Measurements from ENCODE around the gene EVPL. TPM values are rescaled to one million over a fixed set of nuclear protein-coding genes. Genes with fewer than 3 reads are reported as not detected.

Gene EVPL
- total and polyA plus RNA-seq, 2 of the 13 experiments (the other 11 are each of a cell fraction or from before 2014, with no cell fraction given) = 2.1 to 8.2 TPM

DNA sequence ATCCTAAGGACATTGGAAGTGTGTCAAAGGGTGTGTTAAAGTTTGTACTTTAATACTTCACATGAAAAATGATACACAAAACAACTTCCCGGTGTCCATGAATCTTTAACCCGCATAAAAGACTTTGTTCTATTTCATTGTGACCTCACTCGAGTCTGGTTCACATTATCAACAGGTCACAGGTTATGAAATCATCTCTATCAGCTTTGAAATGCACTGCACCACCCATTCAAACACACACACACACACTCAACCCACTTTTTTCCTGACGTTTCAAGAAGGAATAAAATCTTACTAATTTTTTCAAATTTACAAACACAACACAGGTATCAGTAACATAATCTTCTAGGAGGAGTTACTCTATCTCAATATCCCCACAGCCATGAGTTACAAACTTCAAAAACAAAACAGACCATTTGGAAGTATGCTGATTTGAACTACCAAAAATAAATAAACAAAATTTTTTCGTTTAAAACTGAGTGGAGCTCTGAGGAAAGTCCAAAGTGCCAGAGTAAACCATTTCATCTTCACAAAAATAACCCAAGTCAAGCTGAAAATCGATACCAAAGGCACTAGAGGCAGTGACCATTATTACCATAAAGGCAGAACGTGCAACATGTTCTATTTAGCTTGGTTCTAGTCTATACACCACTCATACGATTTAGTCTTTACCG is 50.8 kb downstream of the EVPL start (continued):
- TF ChIP-seq, protein P1, sequence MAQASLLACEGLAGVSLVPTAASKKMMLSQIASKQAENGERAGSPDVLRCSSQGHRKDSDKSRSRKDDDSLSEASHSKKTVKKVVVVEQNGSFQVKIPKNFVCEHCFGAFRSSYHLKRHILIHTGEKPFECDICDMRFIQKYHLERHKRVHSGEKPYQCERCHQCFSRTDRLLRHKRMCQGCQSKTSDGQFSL (CRISPR knock-in tag; IDR thresholded peaks at IDR 0.05) = no peak
- TF ChIP-seq ZNF33A (CRISPR knock-in tag; IDR thresholded peaks at IDR 0.05; ENCODE audit: borderline replicate concordance) (0 out of 2 replicates have a peak, but pooled peaks have one; percentile 47), ZFYVE20 (CRISPR knock-in tag; IDR thresholded peaks at IDR 0.05; ENCODE audit: borderline replicate concordance, low read depth) (no peak), SIX1 (CRISPR knock-in tag; IDR thresholded peaks at IDR 0.05; ENCODE audit: borderline replicate concordance) (peak; percentile 74), CHD4 (IDR thresholded peaks at IDR 0.05; ENCODE audit: borderline replicate concordance, low read length) (no peak; the same call in 1 of the 2 replicates)
- TF ChIP-seq, protein P2, sequence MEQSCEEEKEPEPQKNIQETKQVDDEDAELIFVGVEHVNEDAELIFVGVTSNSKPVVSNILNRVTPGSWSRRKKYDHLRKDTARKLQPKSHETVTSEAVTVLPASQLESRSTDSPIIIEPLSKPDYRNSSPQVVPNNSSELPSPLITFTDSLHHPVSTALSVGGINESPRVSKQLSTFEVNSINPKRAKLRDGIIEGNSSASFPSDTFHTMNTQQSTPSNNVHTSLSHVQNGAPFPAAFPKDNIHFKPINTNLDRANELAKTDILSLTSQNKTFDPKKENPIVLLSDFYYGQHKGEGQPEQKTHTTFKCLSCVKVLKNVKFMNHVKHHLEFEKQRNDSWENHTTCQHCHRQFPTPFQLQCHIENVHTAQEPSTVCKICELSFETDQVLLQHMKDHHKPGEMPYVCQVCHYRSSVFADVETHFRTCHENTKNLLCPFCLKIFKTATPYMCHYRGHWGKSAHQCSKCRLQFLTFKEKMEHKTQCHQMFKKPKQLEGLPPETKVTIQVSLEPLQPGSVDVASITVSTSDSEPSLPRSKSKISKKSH (CRISPR knock-in tag; IDR thresholded peaks at IDR 0.05; ENCODE audit: borderline replicate concordance) = no peak
- TF ChIP-seq, protein P3, sequence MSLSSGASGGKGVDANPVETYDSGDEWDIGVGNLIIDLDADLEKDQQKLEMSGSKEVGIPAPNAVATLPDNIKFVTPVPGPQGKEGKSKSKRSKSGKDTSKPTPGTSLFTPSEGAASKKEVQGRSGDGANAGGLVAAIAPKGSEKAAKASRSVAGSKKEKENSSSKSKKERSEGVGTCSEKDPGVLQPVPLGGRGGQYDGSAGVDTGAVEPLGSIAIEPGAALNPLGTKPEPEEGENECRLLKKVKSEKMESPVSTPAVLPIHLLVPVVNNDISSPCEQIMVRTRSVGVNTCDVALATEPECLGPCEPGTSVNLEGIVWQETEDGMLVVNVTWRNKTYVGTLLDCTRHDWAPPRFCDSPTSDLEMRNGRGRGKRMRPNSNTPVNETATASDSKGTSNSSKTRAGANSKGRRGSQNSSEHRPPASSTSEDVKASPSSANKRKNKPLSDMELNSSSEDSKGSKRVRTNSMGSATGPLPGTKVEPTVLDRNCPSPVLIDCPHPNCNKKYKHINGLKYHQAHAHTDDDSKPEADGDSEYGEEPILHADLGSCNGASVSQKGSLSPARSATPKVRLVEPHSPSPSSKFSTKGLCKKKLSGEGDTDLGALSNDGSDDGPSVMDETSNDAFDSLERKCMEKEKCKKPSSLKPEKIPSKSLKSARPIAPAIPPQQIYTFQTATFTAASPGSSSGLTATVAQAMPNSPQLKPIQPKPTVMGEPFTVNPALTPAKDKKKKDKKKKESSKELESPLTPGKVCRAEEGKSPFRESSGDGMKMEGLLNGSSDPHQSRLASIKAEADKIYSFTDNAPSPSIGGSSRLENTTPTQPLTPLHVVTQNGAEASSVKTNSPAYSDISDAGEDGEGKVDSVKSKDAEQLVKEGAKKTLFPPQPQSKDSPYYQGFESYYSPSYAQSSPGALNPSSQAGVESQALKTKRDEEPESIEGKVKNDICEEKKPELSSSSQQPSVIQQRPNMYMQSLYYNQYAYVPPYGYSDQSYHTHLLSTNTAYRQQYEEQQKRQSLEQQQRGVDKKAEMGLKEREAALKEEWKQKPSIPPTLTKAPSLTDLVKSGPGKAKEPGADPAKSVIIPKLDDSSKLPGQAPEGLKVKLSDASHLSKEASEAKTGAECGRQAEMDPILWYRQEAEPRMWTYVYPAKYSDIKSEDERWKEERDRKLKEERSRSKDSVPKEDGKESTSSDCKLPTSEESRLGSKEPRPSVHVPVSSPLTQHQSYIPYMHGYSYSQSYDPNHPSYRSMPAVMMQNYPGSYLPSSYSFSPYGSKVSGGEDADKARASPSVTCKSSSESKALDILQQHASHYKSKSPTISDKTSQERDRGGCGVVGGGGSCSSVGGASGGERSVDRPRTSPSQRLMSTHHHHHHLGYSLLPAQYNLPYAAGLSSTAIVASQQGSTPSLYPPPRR (CRISPR knock-in tag; IDR thresholded peaks at IDR 0.05; ENCODE audit: borderline replicate concordance) = peak; percentile 69; the same call in 1 of the 2 replicates
- TF ChIP-seq, protein P4, sequence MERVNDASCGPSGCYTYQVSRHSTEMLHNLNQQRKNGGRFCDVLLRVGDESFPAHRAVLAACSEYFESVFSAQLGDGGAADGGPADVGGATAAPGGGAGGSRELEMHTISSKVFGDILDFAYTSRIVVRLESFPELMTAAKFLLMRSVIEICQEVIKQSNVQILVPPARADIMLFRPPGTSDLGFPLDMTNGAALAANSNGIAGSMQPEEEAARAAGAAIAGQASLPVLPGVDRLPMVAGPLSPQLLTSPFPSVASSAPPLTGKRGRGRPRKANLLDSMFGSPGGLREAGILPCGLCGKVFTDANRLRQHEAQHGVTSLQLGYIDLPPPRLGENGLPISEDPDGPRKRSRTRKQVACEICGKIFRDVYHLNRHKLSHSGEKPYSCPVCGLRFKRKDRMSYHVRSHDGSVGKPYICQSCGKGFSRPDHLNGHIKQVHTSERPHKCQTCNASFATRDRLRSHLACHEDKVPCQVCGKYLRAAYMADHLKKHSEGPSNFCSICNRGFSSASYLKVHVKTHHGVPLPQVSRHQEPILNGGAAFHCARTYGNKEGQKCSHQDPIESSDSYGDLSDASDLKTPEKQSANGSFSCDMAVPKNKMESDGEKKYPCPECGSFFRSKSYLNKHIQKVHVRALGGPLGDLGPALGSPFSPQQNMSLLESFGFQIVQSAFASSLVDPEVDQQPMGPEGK (CRISPR knock-in tag; IDR thresholded peaks at IDR 0.05) = 0 out of 2 replicates have a peak, but pooled peaks have one; percentile 17
- TF ChIP-seq, protein P5, sequence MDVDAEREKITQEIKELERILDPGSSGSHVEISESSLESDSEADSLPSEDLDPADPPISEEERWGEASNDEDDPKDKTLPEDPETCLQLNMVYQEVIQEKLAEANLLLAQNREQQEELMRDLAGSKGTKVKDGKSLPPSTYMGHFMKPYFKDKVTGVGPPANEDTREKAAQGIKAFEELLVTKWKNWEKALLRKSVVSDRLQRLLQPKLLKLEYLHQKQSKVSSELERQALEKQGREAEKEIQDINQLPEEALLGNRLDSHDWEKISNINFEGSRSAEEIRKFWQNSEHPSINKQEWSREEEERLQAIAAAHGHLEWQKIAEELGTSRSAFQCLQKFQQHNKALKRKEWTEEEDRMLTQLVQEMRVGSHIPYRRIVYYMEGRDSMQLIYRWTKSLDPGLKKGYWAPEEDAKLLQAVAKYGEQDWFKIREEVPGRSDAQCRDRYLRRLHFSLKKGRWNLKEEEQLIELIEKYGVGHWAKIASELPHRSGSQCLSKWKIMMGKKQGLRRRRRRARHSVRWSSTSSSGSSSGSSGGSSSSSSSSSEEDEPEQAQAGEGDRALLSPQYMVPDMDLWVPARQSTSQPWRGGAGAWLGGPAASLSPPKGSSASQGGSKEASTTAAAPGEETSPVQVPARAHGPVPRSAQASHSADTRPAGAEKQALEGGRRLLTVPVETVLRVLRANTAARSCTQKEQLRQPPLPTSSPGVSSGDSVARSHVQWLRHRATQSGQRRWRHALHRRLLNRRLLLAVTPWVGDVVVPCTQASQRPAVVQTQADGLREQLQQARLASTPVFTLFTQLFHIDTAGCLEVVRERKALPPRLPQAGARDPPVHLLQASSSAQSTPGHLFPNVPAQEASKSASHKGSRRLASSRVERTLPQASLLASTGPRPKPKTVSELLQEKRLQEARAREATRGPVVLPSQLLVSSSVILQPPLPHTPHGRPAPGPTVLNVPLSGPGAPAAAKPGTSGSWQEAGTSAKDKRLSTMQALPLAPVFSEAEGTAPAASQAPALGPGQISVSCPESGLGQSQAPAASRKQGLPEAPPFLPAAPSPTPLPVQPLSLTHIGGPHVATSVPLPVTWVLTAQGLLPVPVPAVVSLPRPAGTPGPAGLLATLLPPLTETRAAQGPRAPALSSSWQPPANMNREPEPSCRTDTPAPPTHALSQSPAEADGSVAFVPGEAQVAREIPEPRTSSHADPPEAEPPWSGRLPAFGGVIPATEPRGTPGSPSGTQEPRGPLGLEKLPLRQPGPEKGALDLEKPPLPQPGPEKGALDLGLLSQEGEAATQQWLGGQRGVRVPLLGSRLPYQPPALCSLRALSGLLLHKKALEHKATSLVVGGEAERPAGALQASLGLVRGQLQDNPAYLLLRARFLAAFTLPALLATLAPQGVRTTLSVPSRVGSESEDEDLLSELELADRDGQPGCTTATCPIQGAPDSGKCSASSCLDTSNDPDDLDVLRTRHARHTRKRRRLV (CRISPR knock-in tag; IDR thresholded peaks at IDR 0.05) = peak; percentile 1; the same call in 1 of the 2 replicates

Data from HepG2 (cell line).